C4-2B (cell line): Measurements from ENCODE around the gene FABP3.

Experiments
- ZFX ChIP-seq: fragments of 450-650 bp; IDR thresholded peaks from 2 replicates; pipeline ENCODE4 v1.6.1; 2017
- TF ChIP-seq, protein P1 (sequence below): fragments of 450-650 bp; conservative IDR thresholded peaks from 2 replicates; pipeline ENCODE4 v1.5.1; 2017; ENCODE audit warnings: mild to moderate bottlenecking

GRCh38 chr1:31336687-31337467, 36.0 kb downstream of the FABP3 start:
- TF ChIP-seq, protein P1, sequence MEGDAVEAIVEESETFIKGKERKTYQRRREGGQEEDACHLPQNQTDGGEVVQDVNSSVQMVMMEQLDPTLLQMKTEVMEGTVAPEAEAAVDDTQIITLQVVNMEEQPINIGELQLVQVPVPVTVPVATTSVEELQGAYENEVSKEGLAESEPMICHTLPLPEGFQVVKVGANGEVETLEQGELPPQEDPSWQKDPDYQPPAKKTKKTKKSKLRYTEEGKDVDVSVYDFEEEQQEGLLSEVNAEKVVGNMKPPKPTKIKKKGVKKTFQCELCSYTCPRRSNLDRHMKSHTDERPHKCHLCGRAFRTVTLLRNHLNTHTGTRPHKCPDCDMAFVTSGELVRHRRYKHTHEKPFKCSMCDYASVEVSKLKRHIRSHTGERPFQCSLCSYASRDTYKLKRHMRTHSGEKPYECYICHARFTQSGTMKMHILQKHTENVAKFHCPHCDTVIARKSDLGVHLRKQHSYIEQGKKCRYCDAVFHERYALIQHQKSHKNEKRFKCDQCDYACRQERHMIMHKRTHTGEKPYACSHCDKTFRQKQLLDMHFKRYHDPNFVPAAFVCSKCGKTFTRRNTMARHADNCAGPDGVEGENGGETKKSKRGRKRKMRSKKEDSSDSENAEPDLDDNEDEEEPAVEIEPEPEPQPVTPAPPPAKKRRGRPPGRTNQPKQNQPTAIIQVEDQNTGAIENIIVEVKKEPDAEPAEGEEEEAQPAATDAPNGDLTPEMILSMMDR: no peak
- no peak for TF ChIP-seq ZFX
